Measurements from ENCODE around the gene LRRC61. TPM values are rescaled to one million over a fixed set of nuclear protein-coding genes. Genes with fewer than 3 reads are reported as not detected.
A peak's percentile ranks its signal among the peaks of the same experiment; 100 is the strongest.

LRRC61 gene
- total RNA-seq, 1 experiment from 2014 or later, result not detected

GRCh38 chr7:150360363-150361058 is 37.4 kb downstream of the LRRC61 start:
- in situ Hi-C loops (cut with HindIII; ENCODE audit: low pct_unique_long_range_greater_than_20kb, low sequenced_read_pairs), result no loop called here
- no peak for DNase-seq (ENCODE audit: low read depth, low spot score)

GRCh38 chr7:150361402-150361801 is 38.2 kb downstream of the LRRC61 start:
- DNase-seq (ENCODE audit: low read depth, low spot score), result no peak
- in situ Hi-C loops (cut with HindIII; ENCODE audit: low pct_unique_long_range_greater_than_20kb, low sequenced_read_pairs), result no loop called here

DNA sequence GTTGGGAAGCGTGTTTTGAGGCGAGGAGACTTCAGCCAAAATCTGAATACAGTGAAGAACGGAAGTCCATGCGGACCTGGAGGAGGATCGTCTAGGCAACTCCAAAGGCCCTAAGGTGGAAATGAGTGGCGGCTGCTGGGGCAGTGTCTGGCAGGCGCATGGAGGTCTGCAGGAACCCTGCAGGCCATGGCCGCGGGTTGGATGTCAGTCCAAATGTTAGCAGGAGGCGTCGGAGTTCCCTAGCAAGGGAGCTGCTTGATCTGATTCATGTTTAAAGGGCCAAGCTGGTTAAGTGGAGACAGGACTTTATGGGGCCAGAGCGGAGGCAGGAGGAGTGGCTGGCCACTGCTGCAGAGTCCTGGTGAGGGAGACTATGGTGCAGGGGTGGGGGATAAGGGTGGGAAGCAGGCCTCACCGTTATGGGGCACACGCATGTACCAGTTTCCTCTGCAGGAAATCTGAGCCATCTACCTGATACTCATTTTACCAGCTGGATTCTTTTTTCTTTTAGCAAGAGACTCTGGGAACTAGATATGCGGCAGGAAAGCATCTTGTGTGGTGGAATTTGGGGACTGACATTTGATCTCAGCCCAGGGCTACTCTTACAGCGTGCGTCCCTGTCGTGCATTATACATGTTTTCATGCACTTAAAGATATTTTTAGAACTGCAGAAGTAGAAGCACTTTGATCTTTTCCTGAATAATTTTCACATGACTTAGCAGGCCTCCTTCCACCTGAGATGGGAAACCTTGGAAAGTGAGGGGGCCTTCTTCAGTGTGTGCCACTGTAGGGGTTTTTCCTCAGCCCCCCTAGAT is 38.9 kb downstream of the LRRC61 start:
- DNase-seq (ENCODE audit: low read depth, low spot score), result no peak
- in situ Hi-C loops (cut with HindIII; ENCODE audit: low pct_unique_long_range_greater_than_20kb, low sequenced_read_pairs), result no loop called here

DNA sequence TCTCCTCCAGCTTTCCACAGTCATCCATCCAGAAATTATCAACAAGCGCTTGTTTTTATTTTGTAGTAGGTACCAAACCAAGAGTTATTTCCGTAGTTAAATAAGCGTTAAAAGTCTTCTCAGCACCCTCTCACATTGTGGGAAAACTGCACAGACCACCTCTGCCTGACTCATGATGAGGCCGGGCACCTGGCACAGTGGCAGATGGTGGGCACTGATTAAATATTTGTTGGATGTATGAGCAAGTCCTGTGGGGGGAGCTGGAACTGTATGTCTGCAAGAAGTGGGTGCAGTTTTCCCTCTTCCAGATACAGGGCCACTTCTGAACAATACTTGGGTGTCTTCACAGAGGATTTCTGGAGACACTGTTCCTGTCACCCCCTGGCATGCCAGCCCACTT is 40.2 kb downstream of the LRRC61 start:
- DNase-seq (ENCODE audit: low read depth, low spot score), result no peak
- in situ Hi-C loops (cut with HindIII; ENCODE audit: low pct_unique_long_range_greater_than_20kb, low sequenced_read_pairs), result no loop called here

GRCh38 chr7:150363872-150364271 is 40.7 kb downstream of the LRRC61 start:
- in situ Hi-C loops (cut with HindIII; ENCODE audit: low pct_unique_long_range_greater_than_20kb, low sequenced_read_pairs), result no loop called here
- no peak for DNase-seq (ENCODE audit: low read depth, low spot score)

DNA sequence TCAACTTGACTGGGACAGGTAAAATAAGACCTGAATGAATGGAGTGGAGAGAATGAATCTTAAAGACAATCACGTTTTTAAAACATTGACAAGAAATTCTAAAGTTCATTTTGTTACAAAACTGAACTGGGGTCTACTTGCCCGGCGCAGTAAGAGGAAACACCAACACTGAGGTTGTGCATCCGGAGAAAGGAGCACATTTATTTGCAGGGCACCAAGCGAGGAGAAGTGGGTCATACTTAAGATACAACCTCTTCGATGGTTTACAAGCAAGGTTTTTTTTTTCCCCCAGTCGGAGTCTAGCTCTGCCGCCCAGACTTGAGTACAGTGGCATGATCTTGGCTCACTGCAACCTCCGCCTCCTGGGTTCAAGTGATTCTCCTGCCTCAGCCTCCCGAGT is 42.0 kb downstream of the LRRC61 start:
- in situ Hi-C loops (cut with HindIII; ENCODE audit: low pct_unique_long_range_greater_than_20kb, low sequenced_read_pairs), result no loop called here
- no peak for DNase-seq (ENCODE audit: low read depth, low spot score)

GRCh38 chr7:150365673-150366398 is 42.7 kb downstream of the LRRC61 start:
- in situ Hi-C loops (cut with HindIII; ENCODE audit: low pct_unique_long_range_greater_than_20kb, low sequenced_read_pairs), result no loop called here
- no peak for DNase-seq (ENCODE audit: low read depth, low spot score)

DNA sequence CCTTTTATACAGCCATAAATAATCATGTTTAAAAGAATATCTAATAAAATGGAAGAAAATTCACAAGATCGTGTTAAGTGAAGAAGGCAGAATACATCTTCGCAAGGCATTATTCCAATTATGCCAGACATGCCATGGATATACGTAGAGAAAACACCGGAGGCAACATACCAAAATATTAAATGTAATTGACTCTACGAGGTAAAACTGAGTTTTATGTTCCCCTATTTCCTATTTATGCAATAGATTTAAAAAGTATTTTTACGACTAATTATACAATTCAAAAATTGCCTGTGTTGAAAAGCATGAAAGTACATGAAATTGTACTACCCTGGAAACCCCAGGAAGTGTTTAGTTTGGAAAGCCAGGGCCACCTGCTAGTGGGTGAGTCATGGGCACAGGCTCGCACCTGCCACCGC is 44.5 kb downstream of the LRRC61 start:
- in situ Hi-C loops (cut with HindIII; ENCODE audit: low pct_unique_long_range_greater_than_20kb, low sequenced_read_pairs), result no loop called here
- no peak for DNase-seq (ENCODE audit: low read depth, low spot score)

DNA sequence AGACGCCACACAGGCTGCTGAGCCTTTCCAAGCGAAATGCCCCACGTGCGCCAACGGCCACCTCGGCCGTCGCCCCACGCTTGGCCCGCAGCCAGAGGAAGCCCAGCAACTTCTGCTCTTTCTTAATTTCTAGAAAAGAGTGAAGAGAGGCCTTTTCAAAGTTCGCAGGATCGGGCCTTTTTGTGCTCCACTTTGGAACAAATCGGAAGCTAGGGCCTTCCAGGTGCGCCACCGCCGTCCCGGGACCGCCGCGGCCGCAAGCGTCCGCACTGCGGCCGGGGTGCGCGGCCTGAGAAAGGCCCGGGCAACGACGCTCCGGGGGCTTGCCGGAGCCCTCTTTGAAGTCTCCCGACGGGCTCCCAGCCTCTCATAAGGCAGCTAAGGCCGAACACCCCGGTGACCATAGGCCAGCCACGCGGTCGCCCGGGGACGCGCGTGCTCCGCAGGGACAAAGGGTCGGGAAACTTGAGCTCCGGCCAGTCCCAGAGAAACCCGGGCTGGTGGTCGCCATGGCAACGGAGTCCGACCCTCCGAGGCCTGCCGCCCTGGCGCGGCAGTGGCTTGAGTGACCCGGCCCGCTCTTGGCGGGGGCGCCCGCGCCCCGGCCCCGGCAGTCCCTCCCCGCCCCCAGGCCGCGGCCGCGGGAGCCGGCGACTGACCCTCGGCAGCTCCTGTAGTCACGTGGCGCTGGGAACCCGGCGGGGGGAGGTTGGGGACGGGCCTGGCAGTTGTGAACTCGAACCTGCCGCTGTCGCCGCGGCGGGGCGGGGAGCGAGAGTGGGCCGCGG is 45.1 kb downstream of the LRRC61 start, which contains the start of gene REPIN1:
TSS of gene REPIN1 (plus strand) at position 727 of the 788 bp plus-strand sequence. CDS start 890 bp downstream, outside the sequence.
- peak; percentile 88 for DNase-seq (ENCODE audit: low read depth, low spot score)
- in situ Hi-C loops (cut with HindIII; ENCODE audit: low pct_unique_long_range_greater_than_20kb, low sequenced_read_pairs), result no loop called here

GRCh38 chr7:150368884-150369747 is 46.0 kb downstream of the LRRC61 start:
- in situ Hi-C loops (cut with HindIII; ENCODE audit: low pct_unique_long_range_greater_than_20kb, low sequenced_read_pairs), result no loop called here
- peak; percentile 62 for DNase-seq (ENCODE audit: low read depth, low spot score)

GRCh38 chr7:150369748-150370501 is 46.8 kb downstream of the LRRC61 start:
- in situ Hi-C loops (cut with HindIII; ENCODE audit: low pct_unique_long_range_greater_than_20kb, low sequenced_read_pairs), result no loop called here
- DNase-seq (ENCODE audit: low read depth, low spot score), result no peak

DNA sequence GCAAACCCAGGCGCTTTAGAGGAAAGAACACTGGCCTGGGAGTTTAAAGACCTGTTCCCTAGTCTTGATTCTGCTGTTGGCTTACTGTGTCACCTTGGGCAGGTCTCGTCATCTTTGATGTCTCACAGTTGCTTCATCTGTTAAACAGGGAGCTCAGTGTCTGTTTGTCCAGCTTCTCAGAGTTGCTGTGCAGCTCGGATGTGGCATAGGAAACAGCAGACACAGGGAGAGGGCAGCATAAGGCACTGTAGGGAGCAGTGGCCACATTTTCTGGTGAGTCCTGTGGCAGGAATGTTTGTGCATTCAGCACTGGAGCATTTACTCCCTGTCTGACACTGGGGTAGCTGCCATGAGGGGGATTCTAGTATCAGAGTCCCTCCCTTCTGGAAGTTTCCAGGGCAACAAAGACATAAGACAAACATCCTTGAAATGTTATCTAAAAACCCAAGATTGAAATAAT is 47.5 kb downstream of the LRRC61 start:
- in situ Hi-C loops (cut with HindIII; ENCODE audit: low pct_unique_long_range_greater_than_20kb, low sequenced_read_pairs), result no loop called here
- DNase-seq (ENCODE audit: low read depth, low spot score), result no peak

- DNase-seq (ENCODE audit: low read depth, low spot score), result no peak
- in situ Hi-C loops (cut with HindIII; ENCODE audit: low pct_unique_long_range_greater_than_20kb, low sequenced_read_pairs), result no loop called here
Observed at GRCh38 chr7:150371131-150371995, 48.2 kb downstream of the LRRC61 start.

DNA sequence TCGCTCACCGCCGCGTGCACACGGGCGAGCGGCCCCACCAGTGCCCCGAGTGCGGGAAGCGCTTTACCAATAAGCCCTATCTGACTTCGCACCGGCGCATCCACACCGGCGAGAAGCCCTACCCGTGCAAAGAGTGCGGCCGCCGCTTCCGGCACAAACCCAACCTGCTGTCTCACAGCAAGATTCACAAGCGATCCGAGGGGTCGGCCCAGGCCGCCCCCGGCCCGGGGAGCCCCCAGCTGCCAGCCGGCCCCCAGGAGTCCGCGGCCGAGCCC is 48.8 kb downstream of the LRRC61 start:
- in situ Hi-C loops (cut with HindIII; ENCODE audit: low pct_unique_long_range_greater_than_20kb, low sequenced_read_pairs), result no loop called here
- no peak for DNase-seq (ENCODE audit: low read depth, low spot score)

GRCh38 chr7:150372271-150373048 is 49.3 kb downstream of the LRRC61 start:
- no peak for DNase-seq (ENCODE audit: low read depth, low spot score)
- in situ Hi-C loops (cut with HindIII; ENCODE audit: low pct_unique_long_range_greater_than_20kb, low sequenced_read_pairs), result no loop called here
